B cell (primary cell): ENCODE results near the gene ARHGAP25. TPM values are rescaled to one million over a fixed set of nuclear protein-coding genes. Genes with fewer than 3 reads are reported as not detected.

Source experiments
- ATAC-seq: fragments of 200-7000 bp; cut with Tn5 transposase; one replicate; pipeline ENCODE4 v1.10.0; 2021; ENCODE audit warnings: low read depth, mild to moderate bottlenecking, moderate number of reproducible peaks, moderate library complexity
- CTCF ChIA-PET: fragments of 350-600 bp; sonication (Branson Sonifier 250); formaldehyde crosslinking; loops from one replicate; lab custom pipeline; 2021; ENCODE audit warnings: antibody characterized with exemption, inconsistent platforms; lab: Charles Lee
- POLR2A ChIA-PET: fragments of 350-600 bp; sonication (Branson Sonifier 250); formaldehyde crosslinking; loops from one replicate; lab custom pipeline; 2021; ENCODE audit warnings: antibody characterized with exemption; lab: Charles Lee
- DNase-seq: peaks from one replicate; pipeline ENCODE4 v3.0.0; 2013
- H2AFZ ChIP-seq: 2 replicates; pipeline ENCODE4 v1.6.1; 2012; ENCODE audit warnings: mild to moderate bottlenecking, low read depth, low read length; ENCODE audit not compliant: insufficient read depth, poor library complexity, severe bottlenecking
- H3K27ac ChIP-seq, 2 donors: 1 replicate in 1 of 2; 2 replicates in 1 of 2; pipeline ENCODE4 v1.5.1; 2012 to 2013; ENCODE audit warnings: low read length in 2 of 2, mild to moderate bottlenecking in 2 of 2, moderate library complexity in 1 of 2
- H3K27me3 ChIP-seq, 4 experiments: fragments of 200-600 bp in 1 of 4; sonication (generic) in 1 of 4; replicated peaks in 1 of 4; 1 replicate in 2 of 4; 2 replicates in 2 of 4; pipeline versions ENCODE4 v1.6.1 to v1.7.0; 2013 to 2016; ENCODE audit warnings: low read length in 3 of 4, mild to moderate bottlenecking in 2 of 4, mixed read lengths in 1 of 4, moderate library complexity in 1 of 4; ENCODE audit not compliant: insufficient read depth in 4 of 4, control insufficient read depth in 3 of 4; ENCODE audit errors: control extremely low read depth in 1 of 4
- H3K36me3 ChIP-seq, 2 experiments: replicated peaks in 1 of 2; 1 replicate in 1 of 2; 2 replicates in 1 of 2; pipeline versions ENCODE4 v1.6.1 to v1.7.1; 2013; ENCODE audit warnings: low read length in 1 of 2; ENCODE audit not compliant: insufficient read depth in 2 of 2, control insufficient read depth in 1 of 2; ENCODE audit errors: control extremely low read depth in 1 of 2, extremely low read depth in 1 of 2
- H3K4me1 ChIP-seq, 2 donors: fragments of 200-600 bp in 1 of 2; sonication (generic) in 1 of 2; 1 replicate in 1 of 2; 2 replicates in 1 of 2; pipeline versions ENCODE4 v1.5.1 to v1.6.1; 2013 to 2017; ENCODE audit warnings: low read length in 2 of 2; ENCODE audit not compliant: control insufficient read depth in 2 of 2, insufficient read depth in 2 of 2
- H3K4me2 ChIP-seq: replicated peaks from 2 replicates; pipeline ENCODE3; 2012; ENCODE audit warnings: mild to moderate bottlenecking, low read depth, low read length; ENCODE audit not compliant: poor library complexity, severe bottlenecking
- H3K4me3 ChIP-seq, 5 experiments: fragments of 200-600 bp in 1 of 5; sonication (generic) in 1 of 5; 1 replicate in 3 of 5; 2 replicates in 2 of 5; pipeline versions ENCODE4 v1.5.1 to v1.7.0; 2011 to 2016; ENCODE audit warnings: low read length in 4 of 5, mild to moderate bottlenecking in 4 of 5, low read depth in 2 of 5, control low read depth in 1 of 5, moderate library complexity in 1 of 5; ENCODE audit not compliant: insufficient read depth in 1 of 5; ENCODE audit errors: control extremely low read depth in 1 of 5, extremely low read depth in 1 of 5
- H3K79me2 ChIP-seq: fragments of 200-600 bp; sonication (generic); one replicate; pipeline ENCODE4 v1.6.0; 2016; ENCODE audit warnings: low read length; ENCODE audit not compliant: control insufficient read depth, insufficient read depth
- H3K9ac ChIP-seq: fragments of 200-600 bp; sonication (generic); 2 replicates; pipeline ENCODE4 v1.6.1; 2017; ENCODE audit warnings: mild to moderate bottlenecking, low read length, moderate library complexity
- H3K9me3 ChIP-seq, 3 donors: one replicate each; pipeline versions ENCODE4 v1.6.1 to v1.7.1; 2013; ENCODE audit warnings: low read length in 2 of 3; ENCODE audit not compliant: control insufficient read depth in 2 of 3, insufficient read depth in 1 of 3; ENCODE audit errors: control extremely low read depth in 1 of 3
- H4K20me1 ChIP-seq: 2 replicates; pipeline ENCODE4 v1.6.0; 2012; ENCODE audit warnings: mild to moderate bottlenecking, low read length; ENCODE audit not compliant: insufficient read depth, control insufficient read depth, poor library complexity, severe bottlenecking
- H3K27ac Mint-ChIP-seq: one replicate; pipeline ENCODE4 v1.8.0; 2021; ENCODE audit warnings: mixed read lengths
- H3K27me3 Mint-ChIP-seq: one replicate; pipeline ENCODE4 v1.8.0; 2021; ENCODE audit warnings: mixed read lengths
- H3K4me1 Mint-ChIP-seq: one replicate; pipeline ENCODE4 v1.8.0; 2021; ENCODE audit warnings: mixed read lengths
- H3K4me3 Mint-ChIP-seq: one replicate; pipeline ENCODE4 v1.8.0; 2021; ENCODE audit warnings: mixed read lengths
- H3K9me3 Mint-ChIP-seq: one replicate; pipeline ENCODE4 v1.8.0; 2022; ENCODE audit warnings: mixed read lengths; ENCODE audit not compliant: insufficient read depth
- CTCF ChIP-seq: fragments of 200-600 bp; IDR thresholded peaks from one replicate; pipeline ENCODE4 v1.8.0; 2022; ENCODE audit warnings: antibody characterized with exemption, mild to moderate bottlenecking
- EZH2 ChIP-seq: IDR thresholded peaks from 2 replicates; pipeline ENCODE4 v1.6.1; 2012; ENCODE audit warnings: borderline replicate concordance, low read depth, mild to moderate bottlenecking, moderate library complexity, low read length; ENCODE audit not compliant: insufficient read depth, poor library complexity, severe bottlenecking
- whole genome bisulfite sequencing: methylation state at CpG from one replicate; pipeline ENCODE4 v1.1.5; 2013; ENCODE audit warnings: missing lambda C conversion rate; ENCODE audit not compliant: insufficient coverage; 5-methylcytosine and 5-hydroxymethylcytosine counted together
- intact Hi-C: fragments of 100-400 bp; cut with micrococcal nuclease; formaldehyde crosslinking; loops from one replicate; pipeline ENCODE4 v1.10.0; 2022
- polyA plus RNA-seq: library from polyadenylated mRNA; depleted of rRNA; stranded (reverse); fragments of >200 nt; gene quantifications from 2 replicates; pipeline ENCODE4 v1.2.3, GENCODE V29; 2012
- total RNA-seq, 2 donors: library from RNA; stranded (reverse); fragments of 120-200 nt in 1 of 2; gene quantifications; 1 replicate in 1 of 2; 2 replicates in 1 of 2; pipeline versions ENCODE4 v1.2.3 to v1.2.4, GENCODE V29; 2013 to 2022

ARHGAP25 gene
- total and polyA plus RNA-seq, 2 donors (not counting 1 experiment from before 2014, with no cell fraction given) = 97.9 to 207 TPM

GRCh38 chr2:68837164-68837860, 102.7 kb downstream of the ARHGAP25 start:
- 23% methylated on average over 13 of the region's 15 CpGs for WGBS
- intact Hi-C loops = loop anchor here (1.0 to 2.0 kb wide), 5 partner anchors 61 to 371 kb away; partner anchors contain the start of genes APLF and FBXO48
- H3K27ac ChIP-seq = no peak overlapping the region
- CTCF ChIA-PET = interaction anchor here (0.7 to 8.8 kb wide), 37 partner anchors 8 to 376 kb away, joined by 3 to 140 read pairs (median 5); partner anchors contain the start of genes APLF and FBXO48
- peak overlapping the region; percentile 40 for H2AFZ ChIP-seq
- H3K36me3 ChIP-seq = no peaks in the 10 kb centered on the region
- H3K9me3 Mint-ChIP-seq = no peaks in the 10 kb centered on the region
- H3K79me2 ChIP-seq = no peaks in the 10 kb centered on the region
- DNase-seq (peak; percentile 78), ATAC-seq (peak; percentile 46)
- no peak for TF ChIP-seq EZH2
- peak; percentile 82 for TF ChIP-seq CTCF
- H3K27me3 ChIP-seq = no peaks in the 10 kb centered on the region
- H3K4me3 Mint-ChIP-seq = peak overlapping the region; percentile 26
- H4K20me1 ChIP-seq = no peaks in the 10 kb centered on the region
- H3K9ac ChIP-seq = no peak overlapping the region
- H3K27me3 Mint-ChIP-seq = no peaks in the 10 kb centered on the region
- peaks cover 42 to 47% of the 10 kb centered on the region in 2 donors for H3K4me1 ChIP-seq
- POLR2A ChIA-PET = interaction anchor here (0.6 kb wide), 1 partner anchor 27 kb away, joined by 4 read pairs; no protein-coding TSS in a partner anchor
- peak overlapping the region; percentile 52 for H3K4me2 ChIP-seq
- peaks cover 54% of the 10 kb centered on the region for H3K4me1 Mint-ChIP-seq
- H3K9me3 ChIP-seq = peaks cover 0 to 6% (median 4%) of the 10 kb centered on the region in 3 donors
- peak overlapping the region; percentile 75 for H3K27ac Mint-ChIP-seq
- peak overlapping the region in 1 of 5 experiments; percentile 8 for H3K4me3 ChIP-seq
